Measurements from ENCODE around the gene UBE2H.
A peak's percentile ranks its signal among the peaks of the same experiment; 100 is the strongest.

Gene UBE2H

GRCh38 chr7:129952653-129953560 is at the start of gene UBE2H (continued):
- TF ChIP-seq ZNF518A (tag by site-specific recombination; conservative IDR thresholded peaks at IDR 0.05; ENCODE audit: low read depth) (no peak), PRDM6 (tag by site-specific recombination; IDR thresholded peaks at IDR 0.05) (no peak), SALL2 (tag by site-specific recombination; IDR thresholded peaks at IDR 0.05; ENCODE audit: borderline replicate concordance) (no peak), BCL11A (tag by site-specific recombination; IDR thresholded peaks at IDR 0.05; ENCODE audit: low read depth) (peak; percentile 23; the same call in 1 of the 2 replicates), ZNF521 (tag by site-specific recombination; IDR thresholded peaks at IDR 0.05) (no peak), MZF1 (tag by site-specific recombination; IDR thresholded peaks at IDR 0.05; ENCODE audit: borderline replicate concordance) (peak; percentile 92), ZNF843 (tag by site-specific recombination; IDR thresholded peaks at IDR 0.05) (0 out of 2 replicates have a peak, but pooled peaks have one; percentile 19), ZBTB8A (tag by site-specific recombination; IDR thresholded peaks at IDR 0.05) (peak; percentile 87), GLIS1 (tag by site-specific recombination; IDR thresholded peaks at IDR 0.05) (peak; percentile 17; the same call in 1 of the 2 replicates), ZNF266 (tag by site-specific recombination; IDR thresholded peaks at IDR 0.05; ENCODE audit: low read depth) (no peak), ZNF398 (tag by site-specific recombination; IDR thresholded peaks at IDR 0.05) (no peak; the same call in 1 of the 2 replicates), EGR2 (tag by site-specific recombination; IDR thresholded peaks at IDR 0.05; ENCODE audit: low read depth) (no peak; the same call in none of the 2 replicates), ZNF423 (tag by site-specific recombination; IDR thresholded peaks at IDR 0.05) (no peak), ZXDB (tag by site-specific recombination; IDR thresholded peaks at IDR 0.05) (peak; percentile 49), YY1 (tag by site-specific recombination; IDR thresholded peaks at IDR 0.05) (peak; percentile 14; the same call in 1 of the 2 replicates), ZNF10 (tag by site-specific recombination; IDR thresholded peaks at IDR 0.05) (peak; percentile 47; the same call in 1 of the 2 replicates), ZNF704 (tag by site-specific recombination; IDR thresholded peaks at IDR 0.05) (no peak), ZNF76 (tag by site-specific recombination; IDR thresholded peaks at IDR 0.05; ENCODE audit: borderline replicate concordance, low read depth) (peak; percentile 92), ZNF2 (tag by site-specific recombination; IDR thresholded peaks at IDR 0.05) (0 out of 2 replicates have a peak, but pooled peaks have one; percentile 39), ZNF404 (tag by site-specific recombination; IDR thresholded peaks at IDR 0.05) (no peak), ZIC2 (tag by site-specific recombination; IDR thresholded peaks at IDR 0.05) (peak; percentile 53), ZNF747 (tag by site-specific recombination; IDR thresholded peaks at IDR 0.05) (no peak), ELK4 (IDR thresholded peaks at IDR 0.05; ENCODE audit: borderline replicate concordance, low read depth, low read length) (no peak), HOXA7 (CRISPR knock-in tag; IDR thresholded peaks at IDR 0.05; ENCODE audit: borderline replicate concordance) (no peak), ZNF114 (tag by site-specific recombination; IDR thresholded peaks at IDR 0.05) (no peak), ZNF558 (tag by site-specific recombination; IDR thresholded peaks at IDR 0.05) (no peak), ZNF701 (tag by site-specific recombination; IDR thresholded peaks at IDR 0.05) (0 out of 2 replicates have a peak, but pooled peaks have one; percentile 66), MYNN (tag by site-specific recombination; IDR thresholded peaks at IDR 0.05; ENCODE audit: borderline replicate concordance) (no peak), ZNF221 (tag by site-specific recombination; IDR thresholded peaks at IDR 0.05; ENCODE audit: borderline replicate concordance) (no peak)

Measured in HEK293 (cell line).